Stimulated activated naive B cell treated with anti-CD40 and anti-IgM and Interleukin-4, amounts not matched to agents 10 μg/mL and 1 μg/mL and 100 μg/mL, for 72 hours (primary cell): ENCODE results near the gene FOXF1.

ENCODE experiments used
- ATAC-seq, 2 donors: fragments of 150-1000 bp; cut with Tn5 transposase; replicated peaks; 2 replicates each; pipeline ENCODE4 v1.10.0; 2021; ENCODE audit warnings: moderate library complexity in 1 of 2
- DNase-seq: peaks from one replicate; pipeline ENCODE4 v3.0.0; 2021
- H3K27ac Mint-ChIP-seq: one replicate; pipeline ENCODE4 v1.8.0; 2022; ENCODE audit warnings: mild to moderate bottlenecking, mixed read lengths
- H3K27me3 Mint-ChIP-seq, 2 donors: one replicate each; pipeline ENCODE4 v1.8.0; 2022; ENCODE audit warnings: mixed read lengths in 2 of 2
- H3K36me3 Mint-ChIP-seq, 2 donors: one replicate each; pipeline ENCODE4 v1.8.0; 2022; ENCODE audit warnings: mixed read lengths in 2 of 2, mild to moderate bottlenecking in 1 of 2
- H3K4me1 Mint-ChIP-seq, 2 donors: one replicate each; pipeline ENCODE4 v1.8.0; 2022; ENCODE audit warnings: mixed read lengths in 2 of 2, mild to moderate bottlenecking in 1 of 2
- H3K4me3 Mint-ChIP-seq, 2 donors: one replicate each; pipeline ENCODE4 v1.8.0; 2022; ENCODE audit warnings: mild to moderate bottlenecking in 2 of 2, mixed read lengths in 2 of 2, moderate library complexity in 1 of 2
- H3K9me3 Mint-ChIP-seq, 2 donors: one replicate each; pipeline ENCODE4 v1.8.0; 2022; ENCODE audit warnings: mixed read lengths in 2 of 2, mild to moderate bottlenecking in 1 of 2

The FOXF1 gene

DNA sequence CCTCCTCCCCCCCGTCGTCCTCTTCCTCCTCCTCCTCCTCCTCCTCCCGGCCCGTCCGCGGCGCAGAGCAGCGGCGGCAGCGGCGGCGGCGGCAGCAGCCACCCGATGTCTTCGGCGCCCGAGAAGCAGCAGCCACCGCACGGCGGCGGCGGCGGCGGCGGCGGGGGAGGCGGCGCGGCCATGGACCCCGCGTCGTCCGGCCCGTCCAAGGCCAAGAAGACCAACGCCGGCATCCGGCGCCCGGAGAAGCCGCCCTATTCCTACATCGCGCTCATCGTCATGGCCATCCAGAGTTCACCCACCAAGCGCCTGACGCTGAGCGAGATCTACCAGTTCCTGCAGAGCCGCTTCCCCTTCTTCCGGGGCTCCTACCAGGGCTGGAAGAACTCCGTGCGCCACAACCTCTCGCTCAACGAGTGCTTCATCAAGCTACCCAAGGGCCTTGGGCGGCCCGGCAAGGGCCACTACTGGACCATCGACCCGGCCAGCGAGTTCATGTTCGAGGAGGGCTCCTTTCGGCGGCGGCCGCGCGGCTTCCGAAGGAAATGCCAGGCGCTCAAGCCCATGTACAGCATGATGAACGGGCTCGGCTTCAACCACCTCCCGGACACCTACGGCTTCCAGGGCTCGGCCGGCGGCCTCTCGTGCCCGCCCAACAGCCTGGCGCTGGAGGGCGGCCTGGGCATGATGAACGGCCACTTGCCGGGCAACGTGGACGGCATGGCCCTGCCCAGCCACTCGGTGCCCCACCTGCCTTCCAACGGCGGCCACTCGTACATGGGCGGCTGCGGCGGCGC lies at the start of gene FOXF1:
Gene FOXF1, plus strand, starts transcription at position 63 of the 797 bp plus-strand sequence. Its CDS starts 43 bp downstream, at position 106.
- DNase-seq, result peak; percentile 23

DNA sequence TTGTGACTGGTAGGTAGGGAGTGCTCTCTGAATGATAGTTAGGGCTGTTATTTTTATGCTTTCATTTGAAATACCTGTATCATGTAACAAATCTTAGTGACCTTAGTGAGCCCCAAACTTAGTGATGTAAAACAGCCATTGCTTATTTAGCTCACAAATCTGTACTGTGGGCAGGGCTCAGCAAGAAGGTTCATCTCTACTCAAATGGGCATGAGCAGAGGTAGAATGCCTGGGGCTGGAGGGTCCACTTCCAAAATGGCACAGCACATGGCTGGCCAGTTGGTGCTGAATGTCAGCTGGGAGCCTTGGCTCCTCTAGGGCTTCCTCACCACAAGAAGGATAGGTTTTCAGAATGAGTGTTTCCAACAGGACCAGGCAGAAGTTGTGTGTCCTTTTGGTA lies 49.3 kb upstream of the FOXF1 start:
- Mint-ChIP-seq H3K36me3 (peaks cover 0 to 1% of the 10 kb centered on the region in 2 donors), H3K9me3 (peaks cover 10 to 18% of the 10 kb centered on the region in 2 donors), H3K4me1 (no peaks in the 10 kb centered on the region), H3K27ac (no peak overlapping the region), H3K4me3 (no peak overlapping the region), H3K27me3 (peaks cover 12 to 46% of the 10 kb centered on the region in 2 donors)
- ATAC-seq, result no peak
- DNase-seq, result no peak

More for the DNA sequence above, at the start of gene FOXF1:
- Mint-ChIP-seq H3K4me3 (peak within 1 kb of the TSS; percentile 83 to 87), H3K36me3 (peaks cover 6 to 9% of the 10 kb centered on the region in 2 donors), H3K4me1 (peaks cover 30 to 64% of the 10 kb centered on the region in 2 donors), H3K27me3 (peaks cover 56 to 76% of the 10 kb centered on the region in 2 donors), H3K27ac (peak within 1 kb of the TSS; percentile 91), H3K9me3 (no peaks in the 10 kb centered on the region)
- ATAC-seq, result peak; percentile 21 to 25

GRCh38 chr16:86462334-86463084 lies 47.8 kb upstream of the FOXF1 start:
- Mint-ChIP-seq H3K27ac (no peak overlapping the region), H3K4me1 (no peaks in the 10 kb centered on the region), H3K9me3 (peaks cover 10 to 18% of the 10 kb centered on the region in 2 donors), H3K27me3 (peaks cover 5 to 36% of the 10 kb centered on the region in 2 donors), H3K36me3 (peaks cover 0 to 1% of the 10 kb centered on the region in 2 donors), H3K4me3 (no peak overlapping the region)
- ATAC-seq, result no peak
- DNase-seq, result no peak

DNA sequence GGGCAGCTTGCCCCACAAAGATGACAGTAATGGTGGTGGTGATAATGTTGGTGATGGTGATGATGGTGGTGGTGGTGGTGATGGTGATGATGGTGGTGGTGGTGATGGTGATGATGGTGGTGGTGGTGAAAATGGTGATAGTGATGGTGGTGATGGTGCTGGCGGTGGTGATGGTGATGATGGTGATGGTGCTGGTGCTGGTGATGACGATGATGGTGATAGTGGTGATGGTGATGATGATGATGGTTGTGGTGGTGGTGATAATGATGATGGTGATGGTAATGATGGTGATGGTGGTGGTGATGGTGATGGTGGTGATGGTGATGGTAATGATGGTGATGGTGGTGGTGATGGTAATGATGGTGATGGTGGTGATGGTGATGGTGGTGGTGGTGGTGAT lies 46.3 kb upstream of the FOXF1 start:
- Mint-ChIP-seq H3K9me3 (peaks cover 10 to 18% of the 10 kb centered on the region in 2 donors), H3K27ac (no peak overlapping the region), H3K36me3 (peaks cover 0 to 1% of the 10 kb centered on the region in 2 donors), H3K27me3 (peaks cover 5 to 22% of the 10 kb centered on the region in 2 donors), H3K4me3 (no peak overlapping the region), H3K4me1 (no peaks in the 10 kb centered on the region)
- ATAC-seq (no peak), DNase-seq (no peak)

GRCh38 chr16:86465434-86465833 lies 44.9 kb upstream of the FOXF1 start:
- ATAC-seq (no peak), DNase-seq (no peak)
- Mint-ChIP-seq H3K4me3 (no peak overlapping the region), H3K4me1 (no peaks in the 10 kb centered on the region), H3K36me3 (peaks cover 0 to 1% of the 10 kb centered on the region in 2 donors), H3K27ac (no peak overlapping the region), H3K9me3 (peaks cover 10 to 16% of the 10 kb centered on the region in 2 donors), H3K27me3 (peaks cover 5 to 15% of the 10 kb centered on the region in 2 donors)

DNA sequence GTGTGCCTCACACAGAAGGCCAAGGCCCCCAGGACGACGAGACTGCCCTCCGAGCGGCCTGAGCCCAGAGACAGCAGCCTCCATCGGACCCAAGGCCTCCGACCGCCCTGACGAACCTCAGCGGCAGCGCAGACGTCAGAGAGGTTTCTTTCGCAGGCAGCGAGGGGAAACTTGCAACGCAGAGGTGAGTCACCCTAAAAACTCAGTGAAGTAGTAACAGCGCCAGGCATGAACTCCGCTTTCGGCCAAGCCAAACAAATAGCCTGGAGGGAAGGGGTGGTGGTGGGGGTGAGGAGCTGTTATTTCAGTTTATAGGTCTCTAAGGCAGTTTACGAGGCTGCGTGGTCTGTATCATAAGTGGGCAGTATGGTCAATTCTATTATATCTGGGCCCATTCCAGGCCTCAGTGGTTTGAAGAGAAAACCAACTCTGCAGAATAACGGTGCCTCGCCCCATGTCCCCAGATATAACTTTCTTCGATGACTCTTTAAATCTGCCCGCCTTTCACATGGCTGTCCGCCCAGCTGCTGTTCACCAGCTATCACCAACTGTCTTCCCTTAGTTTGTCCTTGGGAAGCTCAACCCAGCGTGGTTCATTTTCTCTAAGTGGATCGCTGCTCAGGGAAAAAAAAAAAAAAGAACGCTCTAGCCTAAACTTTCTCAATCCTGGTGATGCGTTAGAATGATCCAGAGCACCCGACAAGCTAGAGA lies 43.5 kb upstream of the FOXF1 start:
- Mint-ChIP-seq H3K27me3 (peaks cover 5 to 12% of the 10 kb centered on the region in 2 donors), H3K9me3 (peaks cover 12 to 16% of the 10 kb centered on the region in 2 donors), H3K27ac (no peak overlapping the region), H3K36me3 (peaks cover 0 to 1% of the 10 kb centered on the region in 2 donors), H3K4me1 (no peaks in the 10 kb centered on the region), H3K4me3 (no peak overlapping the region)
- ATAC-seq, result no peak
- no peak for DNase-seq

DNA sequence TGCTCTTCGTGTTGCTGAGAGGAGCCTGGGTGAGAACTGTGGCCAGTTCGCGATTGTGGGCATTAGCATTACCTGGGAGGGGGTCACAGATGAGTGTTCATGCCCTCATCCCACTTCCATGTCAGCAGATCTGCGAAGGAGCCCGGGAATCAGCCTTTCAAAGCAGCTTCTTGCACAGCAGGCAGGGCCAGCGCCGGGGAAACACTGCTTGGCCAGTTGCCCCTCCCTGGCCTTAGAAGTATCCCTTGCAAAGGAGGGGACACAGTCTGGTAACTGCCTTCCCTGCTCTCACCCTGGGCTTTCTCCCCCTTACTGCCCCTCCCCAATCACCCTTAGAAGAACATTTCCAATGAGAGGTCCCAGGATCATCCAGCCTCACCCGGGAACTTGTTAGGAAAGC lies 42.8 kb upstream of the FOXF1 start:
- no peak for ATAC-seq
- H3K27me3 Mint-ChIP-seq, result peaks cover 9 to 16% of the 10 kb centered on the region in 2 donors
- H3K4me3 Mint-ChIP-seq, result no peak overlapping the region
- H3K36me3 Mint-ChIP-seq, result peaks cover 1 to 3% of the 10 kb centered on the region in 2 donors
- no peak for DNase-seq
- no peaks in the 10 kb centered on the region for H3K4me1 Mint-ChIP-seq
- H3K27ac Mint-ChIP-seq, result no peak overlapping the region
- H3K9me3 Mint-ChIP-seq, result peaks cover 16 to 20% of the 10 kb centered on the region in 2 donors

DNA sequence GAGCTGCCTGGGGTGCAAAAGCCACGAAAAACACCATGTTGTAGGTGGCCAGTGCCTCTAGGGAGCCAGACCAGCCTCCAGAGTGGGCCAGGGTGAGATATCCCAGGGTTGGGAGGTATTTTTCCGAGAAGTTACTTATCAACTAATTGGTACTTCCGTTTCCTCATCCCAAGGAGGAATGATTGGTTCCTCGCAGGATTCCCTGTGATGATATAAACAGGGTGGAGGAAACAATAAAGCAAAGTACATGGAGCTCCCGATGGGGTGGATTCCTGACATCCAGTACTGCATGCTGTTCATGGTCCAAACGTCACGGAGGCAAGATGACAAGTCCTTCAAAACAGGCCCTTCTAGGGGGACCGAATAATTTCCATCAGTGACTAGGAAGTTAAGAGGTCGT lies 39.4 kb upstream of the FOXF1 start:
- Mint-ChIP-seq H3K36me3 (peaks cover 0 to 6% of the 10 kb centered on the region in 2 donors), H3K4me1 (no peaks in the 10 kb centered on the region), H3K4me3 (no peak overlapping the region), H3K27me3 (peaks cover 16 to 49% of the 10 kb centered on the region in 2 donors), H3K27ac (no peak overlapping the region), H3K9me3 (peaks cover 6 to 13% of the 10 kb centered on the region in 2 donors)
- no peak for DNase-seq
- ATAC-seq, result no peak

- H3K4me3 Mint-ChIP-seq, result no peak overlapping the region
- DNase-seq (no peak), ATAC-seq (no peak)
- peaks cover 20 to 56% of the 10 kb centered on the region in 2 donors for H3K27me3 Mint-ChIP-seq
- H3K27ac Mint-ChIP-seq, result no peak overlapping the region
- H3K9me3 Mint-ChIP-seq, result peaks cover 6 to 13% of the 10 kb centered on the region in 2 donors
- peaks cover 0 to 6% of the 10 kb centered on the region in 2 donors for H3K36me3 Mint-ChIP-seq
- no peaks in the 10 kb centered on the region for H3K4me1 Mint-ChIP-seq
Measured at GRCh38 chr16:86471896-86472295, 38.4 kb upstream of the FOXF1 start.

GRCh38 chr16:86472366-86472765 lies 38.0 kb upstream of the FOXF1 start:
- H3K4me3 Mint-ChIP-seq, result no peak overlapping the region
- H3K9me3 Mint-ChIP-seq, result peaks cover 6 to 13% of the 10 kb centered on the region in 2 donors
- ATAC-seq (no peak), DNase-seq (no peak)
- H3K36me3 Mint-ChIP-seq, result peaks cover 0 to 6% of the 10 kb centered on the region in 2 donors
- peaks cover 25 to 56% of the 10 kb centered on the region in 2 donors for H3K27me3 Mint-ChIP-seq
- no peak overlapping the region for H3K27ac Mint-ChIP-seq
- no peaks in the 10 kb centered on the region for H3K4me1 Mint-ChIP-seq

DNA sequence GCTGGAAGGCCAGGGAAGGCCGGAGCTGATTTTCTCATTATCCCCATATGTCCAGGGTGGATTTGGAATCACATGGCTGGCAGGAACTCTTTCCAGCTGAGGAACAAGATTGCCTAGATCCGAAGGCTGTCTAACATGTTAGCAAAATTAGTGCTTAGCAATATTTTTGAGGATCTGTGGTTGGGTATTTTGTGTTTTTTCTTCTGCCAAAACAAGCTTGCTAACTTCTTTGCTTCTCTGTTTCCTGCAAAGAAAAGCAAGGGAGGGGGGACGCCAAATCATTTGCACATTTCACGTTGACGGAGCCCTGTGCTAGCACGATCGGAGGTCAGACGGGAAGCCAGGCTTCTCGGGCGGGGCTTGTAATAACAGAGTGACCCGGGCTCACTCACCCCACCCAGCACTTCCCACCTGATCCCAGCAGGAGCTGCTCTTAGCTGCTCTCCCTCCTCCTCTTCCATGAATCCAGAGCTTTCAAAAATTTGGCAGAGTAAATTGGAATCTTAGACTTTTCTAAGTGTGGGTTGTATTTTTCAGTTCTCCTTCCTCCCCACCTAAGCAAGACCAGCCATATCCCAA lies 33.3 kb upstream of the FOXF1 start:
- ATAC-seq (no peak), DNase-seq (no peak)
- H3K4me1 Mint-ChIP-seq, result no peaks in the 10 kb centered on the region
- H3K36me3 Mint-ChIP-seq, result peaks cover 0 to 6% of the 10 kb centered on the region in 2 donors
- peaks cover 6 to 8% of the 10 kb centered on the region in 2 donors for H3K9me3 Mint-ChIP-seq
- no peak overlapping the region for H3K4me3 Mint-ChIP-seq
- H3K27ac Mint-ChIP-seq, result no peak overlapping the region
- peaks cover 38 to 72% of the 10 kb centered on the region in 2 donors for H3K27me3 Mint-ChIP-seq

DNA sequence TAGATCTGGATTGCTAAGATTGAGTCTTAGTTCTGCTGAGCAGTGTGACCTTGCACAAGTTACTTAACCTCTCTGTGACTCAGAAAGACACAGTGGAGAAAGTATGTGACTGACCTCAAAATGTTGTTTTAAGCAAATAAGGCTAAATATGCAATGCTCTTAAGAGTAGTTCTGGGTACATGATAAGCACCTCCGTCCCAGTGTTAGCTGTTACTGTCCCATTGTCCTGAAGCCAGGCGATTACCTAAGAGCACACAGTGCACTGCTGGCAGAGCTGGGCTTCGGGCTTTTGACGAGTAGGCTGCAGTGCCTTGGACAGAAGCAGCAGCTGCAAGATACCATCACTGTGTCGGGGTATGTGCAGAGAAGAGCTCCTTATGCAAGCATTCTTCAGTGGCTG lies 32.7 kb upstream of the FOXF1 start:
- Mint-ChIP-seq H3K36me3 (peaks cover 0 to 2% of the 10 kb centered on the region in 2 donors), H3K4me3 (no peak overlapping the region), H3K27ac (no peak overlapping the region), H3K27me3 (peaks cover 36 to 67% of the 10 kb centered on the region in 2 donors), H3K9me3 (peaks cover 1 to 2% of the 10 kb centered on the region in 2 donors), H3K4me1 (no peaks in the 10 kb centered on the region)
- DNase-seq (no peak), ATAC-seq (no peak)

DNA sequence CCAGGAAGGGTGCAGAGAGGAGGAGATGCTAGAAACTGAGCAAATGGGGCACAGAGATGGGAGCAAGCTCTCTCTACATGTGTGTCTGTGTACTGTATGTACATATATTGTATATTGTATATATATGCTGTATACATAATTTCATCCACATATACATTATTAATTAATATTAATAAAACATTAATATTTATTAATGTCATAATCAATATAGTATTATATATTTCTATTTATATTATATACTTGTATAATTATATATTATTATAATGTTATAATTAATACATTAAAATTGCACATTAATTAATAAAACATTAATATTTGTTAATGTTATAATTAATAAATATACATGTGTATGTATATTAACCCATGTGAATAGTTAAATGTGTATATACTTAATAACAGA lies 31.5 kb upstream of the FOXF1 start:
- no peak for DNase-seq
- peaks cover 2 to 4% of the 10 kb centered on the region in 2 donors for H3K9me3 Mint-ChIP-seq
- ATAC-seq, result no peak
- H3K27ac Mint-ChIP-seq, result no peak overlapping the region
- no peaks in the 10 kb centered on the region for H3K36me3 Mint-ChIP-seq
- no peaks in the 10 kb centered on the region for H3K4me1 Mint-ChIP-seq
- no peak overlapping the region for H3K4me3 Mint-ChIP-seq
- peaks cover 38 to 61% of the 10 kb centered on the region in 2 donors for H3K27me3 Mint-ChIP-seq

DNA sequence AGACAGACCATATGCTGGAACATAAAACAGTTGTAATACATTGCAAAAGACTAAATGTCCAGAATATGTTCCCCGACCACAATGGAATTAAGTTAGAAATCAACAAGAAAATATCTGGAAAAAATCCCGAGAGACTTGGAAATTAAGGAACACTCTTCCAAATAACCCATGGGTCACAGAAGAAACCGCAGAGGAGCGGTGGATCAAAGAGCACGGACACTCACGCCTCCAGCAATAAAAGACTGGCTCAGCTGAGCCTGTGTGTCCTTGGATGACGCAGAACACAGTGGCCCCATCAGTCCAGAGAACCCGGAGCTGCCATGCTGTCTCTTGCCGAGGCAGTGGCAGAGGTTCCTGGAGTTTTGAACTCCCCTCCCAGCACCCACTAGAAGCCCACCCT lies 30.9 kb upstream of the FOXF1 start:
- H3K9me3 Mint-ChIP-seq, result peaks cover 7 to 9% of the 10 kb centered on the region in 2 donors
- no peaks in the 10 kb centered on the region for H3K4me1 Mint-ChIP-seq
- H3K27me3 Mint-ChIP-seq, result peaks cover 41 to 62% of the 10 kb centered on the region in 2 donors
- peaks cover 0 to 2% of the 10 kb centered on the region in 2 donors for H3K36me3 Mint-ChIP-seq
- no peak overlapping the region for H3K4me3 Mint-ChIP-seq
- ATAC-seq (no peak), DNase-seq (no peak)
- H3K27ac Mint-ChIP-seq, result no peak overlapping the region
